NCI-H748 (cell line): Measurements from ENCODE around the gene SCGB1D4.

ENCODE experiments used
- DNase-seq: peaks from one replicate; lab custom pipeline; 2025; ENCODE audit not compliant: unreplicated experiment; lab: John Stamatoyannopoulos, UW

The SCGB1D4 gene

GRCh38 chr11:62280452-62280851 is 18.4 kb downstream of the SCGB1D4 start:
- DNase-seq = no peak

GRCh38 chr11:62273789-62274275 is 25.0 kb downstream of the SCGB1D4 start:
- no peak for DNase-seq

GRCh38 chr11:62273284-62273683 is 25.6 kb downstream of the SCGB1D4 start:
- no peak for DNase-seq

GRCh38 chr11:62269654-62270278 is 29.1 kb downstream of the SCGB1D4 start, which contains the start of gene SCGB2A2:
Gene SCGB2A2 (plus strand): TSS chr11:62270158. CDS start chr11:62270217, 59 bp downstream.
- no peak for DNase-seq

- no peak for DNase-seq
These were observed 31.3 kb downstream of the SCGB1D4 start for GRCh38 chr11:62267576-62267975.

GRCh38 chr11:62267050-62267449 is 31.8 kb downstream of the SCGB1D4 start:
- no peak for DNase-seq

- no peak for DNase-seq
These were observed 32.3 kb downstream of the SCGB1D4 start for GRCh38 chr11:62266558-62266957.

GRCh38 chr11:62264004-62264403 is 34.9 kb downstream of the SCGB1D4 start:
- DNase-seq = no peak

GRCh38 chr11:62260261-62260953 is 38.5 kb downstream of the SCGB1D4 start:
- DNase-seq = no peak

GRCh38 chr11:62256281-62256680 is 42.6 kb downstream of the SCGB1D4 start:
- DNase-seq = no peak

GRCh38 chr11:62253999-62254542 is 44.8 kb downstream of the SCGB1D4 start:
- DNase-seq = no peak

- DNase-seq = no peak
These were observed 47.2 kb downstream of the SCGB1D4 start for GRCh38 chr11:62251698-62252097.
